Lung microvascular endothelial cell (primary cell): Measurements from ENCODE around the gene FSCN2. TPM values are rescaled to one million over a fixed set of nuclear protein-coding genes. Genes with fewer than 3 reads are reported as not detected.

Experiments
- DNase-seq, 2 donors: peaks; one replicate each; pipeline versions ENCODE4 v3.0.0 to v3.0.0-alpha.2; 2010; ENCODE audit warnings: low read depth in 2 of 2
- total RNA-seq: library from RNA; depleted of rRNA; stranded (reverse); fragments of >200 nt; gene quantifications from 2 replicates; pipeline ENCODE4 v1.2.1, GENCODE V29; 2014

Gene FSCN2
- total RNA-seq, 1 donor from 2014 or later: 0.20 TPM

DNA sequence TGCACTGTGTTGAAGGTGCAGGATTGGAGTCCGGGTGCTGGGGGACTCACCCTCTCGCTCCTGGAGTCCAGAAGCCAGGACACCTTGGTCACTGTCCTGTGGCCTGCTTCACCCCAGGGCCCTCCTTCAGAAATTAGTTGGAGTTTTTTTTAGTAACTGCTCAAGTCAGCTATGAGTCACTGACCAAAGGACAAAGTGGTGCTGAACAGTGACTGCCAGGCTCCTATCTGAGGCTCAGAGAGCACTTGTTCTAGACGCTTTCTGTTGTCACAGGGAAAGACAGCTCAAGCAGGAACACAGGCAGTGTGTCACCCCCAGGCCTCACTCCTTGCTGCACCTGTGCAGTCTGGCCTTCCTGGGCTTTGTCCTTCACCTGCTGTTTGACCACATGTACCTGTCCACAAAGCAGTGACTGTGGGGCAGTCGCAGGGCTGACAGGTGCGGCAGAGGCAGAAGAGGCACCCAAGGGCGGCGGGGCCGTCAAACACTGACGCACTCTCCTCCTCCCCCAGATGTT is 28.1 kb downstream of the FSCN2 start:
- DNase-seq: peak in 1 of 2 donors; percentile 39

DNA sequence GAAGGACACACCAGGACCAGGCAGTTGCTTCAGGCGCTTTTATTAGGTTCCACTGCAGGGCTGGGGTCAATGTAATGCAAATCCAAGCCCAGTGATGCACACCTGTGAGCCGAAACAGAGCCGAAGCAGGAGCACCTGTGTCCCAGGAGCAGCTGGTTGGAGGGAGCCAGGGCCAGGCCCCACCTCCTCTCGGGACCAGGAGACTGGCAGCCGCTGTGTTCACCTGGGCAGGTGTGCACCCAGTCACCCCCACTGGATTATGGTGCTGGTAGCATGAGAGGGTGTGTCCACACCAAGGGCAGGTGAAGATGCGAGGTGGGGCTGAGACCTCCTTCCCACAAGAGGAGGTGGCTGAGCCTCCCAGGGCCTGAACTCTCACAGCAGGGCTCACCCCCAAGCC is 28.7 kb downstream of the FSCN2 start:
- DNase-seq: no peak

DNA sequence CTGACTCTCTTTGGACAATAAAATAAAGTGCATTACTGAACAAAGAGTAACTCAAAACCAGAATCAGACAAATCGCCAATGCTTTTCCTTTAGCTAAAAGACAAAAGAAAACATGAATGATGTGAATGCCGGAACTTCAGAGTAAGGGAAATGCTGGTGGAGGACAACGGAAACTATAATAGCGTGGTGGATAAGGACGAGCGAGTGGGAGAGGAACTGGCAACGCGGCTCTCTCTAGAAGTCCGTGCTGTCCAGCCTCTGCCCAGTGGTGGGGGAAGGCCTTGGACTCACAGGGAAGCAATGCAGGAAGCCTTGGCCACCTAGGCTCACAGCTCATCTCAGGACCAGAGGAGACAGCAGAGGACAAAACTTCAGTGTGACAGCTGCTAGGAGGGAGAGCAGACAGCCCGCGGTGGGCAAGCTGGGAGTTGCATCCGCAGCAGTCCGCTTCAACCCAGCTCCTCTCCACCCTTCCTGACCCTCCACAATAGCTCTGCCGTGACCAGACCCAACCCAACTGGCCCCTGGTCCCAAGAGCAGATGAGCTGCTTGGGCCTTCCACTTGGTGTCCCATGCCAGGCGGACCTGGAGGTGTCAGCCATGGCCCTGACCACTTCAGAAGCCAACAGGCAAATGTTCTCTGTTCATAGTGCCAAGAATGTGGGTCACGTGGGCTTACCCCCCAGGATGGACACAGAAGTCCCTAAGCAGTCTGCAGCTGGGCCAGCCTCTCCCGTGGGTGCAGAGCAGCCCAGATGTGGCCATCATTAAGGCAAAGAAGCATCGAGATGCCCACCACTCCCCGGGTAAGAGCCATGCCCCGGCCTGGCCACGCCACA is 29.3 kb downstream of the FSCN2 start:
- peak in 1 of 2 donors; percentile 74 for DNase-seq

DNA sequence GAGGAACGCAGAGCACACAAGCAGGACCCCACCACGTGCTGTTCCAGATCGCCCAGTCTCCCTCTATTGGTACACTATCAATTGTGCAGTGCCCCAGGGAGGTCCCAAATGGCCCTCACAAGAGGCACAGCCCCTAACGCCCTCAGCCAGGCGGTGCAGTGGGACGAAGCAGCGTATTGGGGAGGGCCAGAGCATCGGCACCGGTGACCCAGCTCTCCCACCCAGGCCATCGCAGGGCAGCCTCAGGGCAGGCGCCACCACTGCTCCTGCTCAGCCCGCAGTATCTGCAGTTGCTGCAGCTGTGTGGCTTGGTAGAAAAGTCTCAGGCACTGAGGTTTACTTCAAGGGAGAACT is 29.9 kb downstream of the FSCN2 start:
- no peak for DNase-seq

DNA sequence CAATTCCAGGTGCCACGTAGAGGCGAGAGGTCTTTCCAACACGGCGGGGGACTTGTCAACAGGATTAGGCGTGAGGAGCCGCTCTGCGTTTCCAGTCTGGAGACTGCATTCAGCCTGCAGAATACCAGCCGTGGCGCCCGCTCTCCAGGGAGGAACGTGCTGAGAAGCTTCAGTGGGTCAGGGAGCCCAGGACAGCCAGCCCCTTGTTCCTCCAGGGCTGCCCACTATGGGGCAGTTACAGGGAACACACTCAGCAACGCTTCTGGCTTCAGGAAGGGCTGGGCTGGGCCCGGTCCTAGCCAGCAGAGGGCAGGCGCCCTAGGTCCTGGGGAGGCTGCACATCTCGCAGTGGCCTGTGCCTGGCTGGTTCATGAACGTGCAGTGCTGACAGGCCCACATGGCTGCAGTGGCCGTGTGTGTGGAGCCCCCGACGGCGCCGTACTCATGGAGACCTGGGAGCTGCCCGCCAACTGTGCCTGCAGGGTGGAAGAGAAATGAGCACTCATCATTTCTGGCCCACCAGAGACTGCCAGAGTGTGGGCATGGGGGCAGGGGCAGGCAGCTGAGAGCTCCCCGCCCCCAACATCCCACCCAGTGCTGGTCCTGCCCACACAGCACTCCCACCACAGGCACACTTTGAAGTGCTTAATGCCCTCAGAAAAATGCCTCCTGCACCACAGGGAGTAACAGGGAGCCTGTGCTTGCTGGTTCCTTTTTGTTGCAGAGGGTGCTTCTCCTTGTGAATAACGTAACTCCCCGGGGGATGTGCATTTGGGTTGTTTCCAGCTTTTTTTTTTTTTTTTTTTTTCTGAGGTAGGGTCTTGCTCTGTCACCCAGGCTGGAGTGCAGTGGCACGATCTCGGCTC is 31.0 kb downstream of the FSCN2 start:
- DNase-seq: peak; percentile 36 to 45

DNA sequence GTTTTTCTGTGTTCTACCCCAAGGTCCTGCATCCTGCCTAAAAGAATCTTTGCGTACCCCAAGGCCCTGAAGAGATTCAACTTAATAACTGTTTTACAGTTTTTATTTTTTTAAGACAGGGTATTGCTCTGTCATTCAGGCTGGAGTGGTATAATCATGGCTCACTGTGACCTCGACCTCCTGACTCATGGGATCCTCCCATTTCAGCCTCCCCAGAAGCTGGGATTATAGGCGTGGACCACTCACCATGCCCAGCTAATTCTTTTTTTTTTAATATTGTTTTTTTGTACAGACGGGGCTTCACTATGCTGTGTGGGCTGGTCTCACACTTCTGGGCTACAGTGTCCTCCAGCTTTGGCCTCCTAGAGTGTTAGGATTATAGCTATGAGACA is 33.3 kb downstream of the FSCN2 start:
- peak in 1 of 2 donors; percentile 68 for DNase-seq

DNA sequence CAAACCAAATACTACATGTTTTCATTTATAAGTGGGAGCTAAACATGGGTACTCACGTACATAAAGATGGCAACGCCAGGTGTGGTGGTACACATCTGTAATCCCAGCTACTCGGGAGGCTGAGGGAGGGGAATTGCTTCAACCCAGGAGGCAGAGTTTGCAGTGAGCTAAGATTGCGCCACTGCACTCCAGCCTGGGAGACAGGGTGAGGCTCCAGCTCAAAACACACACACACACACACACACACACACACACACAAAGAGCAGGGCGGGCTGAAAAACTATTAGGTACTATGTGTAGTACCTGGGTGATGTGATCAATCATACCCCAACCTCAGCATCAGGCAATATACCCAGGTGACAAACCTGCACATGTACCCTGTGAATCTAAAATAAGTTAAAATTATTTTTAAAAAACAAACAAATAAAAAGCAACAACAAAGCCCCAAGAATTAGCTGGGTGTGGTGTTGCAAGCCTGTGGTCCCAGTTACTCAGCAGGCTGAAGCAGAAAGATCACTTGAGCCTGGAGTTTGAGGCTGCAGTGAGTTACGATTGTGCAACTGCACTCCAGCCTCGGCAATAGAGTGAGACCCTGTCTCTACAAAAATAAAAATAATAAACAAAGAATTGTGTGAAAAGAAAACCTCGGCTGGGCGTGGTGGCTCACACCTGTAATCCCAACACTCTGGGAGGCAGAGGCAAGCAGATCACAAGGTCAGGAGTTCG is 35.8 kb downstream of the FSCN2 start:
- no peak for DNase-seq

DNA sequence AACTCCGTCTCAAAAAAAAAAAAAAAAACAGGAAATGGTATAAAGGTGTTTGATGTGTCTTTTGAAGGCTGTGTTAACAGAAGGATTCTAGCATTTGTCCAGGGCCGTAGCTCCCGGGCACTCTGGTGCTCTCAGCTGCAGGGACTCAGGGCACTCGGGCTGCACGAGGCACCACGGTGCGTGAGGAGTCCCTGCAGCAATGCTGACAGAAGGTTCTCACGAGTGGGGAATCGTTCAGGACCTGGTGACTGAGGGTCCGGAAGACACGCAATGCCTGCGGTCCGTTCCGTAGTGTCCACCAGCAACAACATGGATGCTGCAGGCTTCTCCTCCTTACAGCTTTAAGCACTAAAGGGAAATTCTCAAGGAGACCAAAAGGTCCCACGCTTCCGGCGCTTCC is 36.6 kb downstream of the FSCN2 start:
- DNase-seq: no peak

DNA sequence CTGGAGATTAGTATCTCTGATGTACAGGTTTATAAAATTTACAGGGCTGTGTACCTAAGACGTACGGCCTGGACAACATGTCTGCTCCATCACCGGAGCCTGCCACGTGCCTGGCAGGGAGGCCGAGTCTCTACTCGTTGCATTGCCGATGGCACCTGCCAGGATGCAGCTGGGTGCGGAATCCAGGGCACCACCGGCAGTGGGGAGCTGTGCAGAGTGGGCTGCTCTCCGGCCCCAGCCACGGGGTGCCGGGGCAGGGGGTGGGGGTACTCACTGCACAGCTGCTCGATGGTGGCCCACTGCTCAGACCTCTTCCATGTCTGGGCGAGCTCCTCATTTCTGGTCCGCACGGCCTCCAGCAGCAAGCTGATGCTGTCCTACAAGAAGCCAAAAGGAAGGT is 37.1 kb downstream of the FSCN2 start:
- no peak for DNase-seq

DNA sequence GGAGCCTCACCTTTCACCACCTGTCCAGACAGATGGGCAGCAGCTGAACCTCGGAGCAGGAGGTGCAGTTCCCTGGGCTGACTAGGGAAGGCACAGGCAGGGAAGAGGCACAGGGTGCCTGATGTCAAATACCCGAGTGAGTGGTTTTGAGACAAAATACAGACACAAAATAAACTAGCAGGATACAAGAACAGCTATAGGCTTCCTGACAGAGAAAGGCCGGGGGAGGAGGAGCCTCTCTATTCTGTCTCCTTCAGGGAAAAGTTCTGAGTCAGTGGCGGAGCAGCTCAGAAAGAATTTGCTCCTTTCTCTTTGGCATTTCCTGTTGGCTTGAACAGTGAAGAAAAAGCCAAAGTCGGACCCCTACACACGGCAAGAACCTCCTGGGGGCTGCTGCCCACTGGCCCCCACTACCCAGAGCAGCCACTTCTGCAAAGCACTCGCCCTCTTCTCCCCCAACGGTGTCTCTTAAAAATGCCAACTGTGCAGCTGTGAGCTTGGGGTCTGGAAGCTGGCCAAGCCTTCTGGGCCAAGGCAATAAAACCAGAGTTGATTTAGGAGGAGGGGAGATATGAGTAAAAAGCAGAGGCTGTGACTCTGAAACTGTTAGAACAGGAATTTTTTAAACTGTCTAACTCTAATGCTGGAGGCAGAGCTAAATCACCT is 38.4 kb downstream of the FSCN2 start:
- DNase-seq: peak; percentile 81 to 92

DNA sequence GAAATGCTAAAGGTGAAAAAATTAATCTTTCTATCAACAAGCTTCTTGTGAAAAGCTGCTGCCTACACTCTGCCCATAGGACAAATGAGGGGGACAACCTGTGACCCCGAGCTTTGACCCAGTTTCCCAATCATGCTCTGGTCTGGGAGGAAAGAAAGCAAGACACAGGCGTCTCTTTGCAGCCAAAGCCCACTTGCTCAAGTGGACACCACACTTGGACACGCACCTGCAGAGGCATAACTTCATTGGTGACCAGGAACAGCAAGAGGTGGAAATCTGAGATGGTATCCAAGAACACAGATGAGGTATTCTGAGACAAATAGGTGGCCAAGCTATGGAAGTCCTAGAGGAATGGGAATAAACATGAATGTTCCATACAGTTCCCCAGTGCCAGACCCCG is 39.0 kb downstream of the FSCN2 start:
- no peak for DNase-seq

DNA sequence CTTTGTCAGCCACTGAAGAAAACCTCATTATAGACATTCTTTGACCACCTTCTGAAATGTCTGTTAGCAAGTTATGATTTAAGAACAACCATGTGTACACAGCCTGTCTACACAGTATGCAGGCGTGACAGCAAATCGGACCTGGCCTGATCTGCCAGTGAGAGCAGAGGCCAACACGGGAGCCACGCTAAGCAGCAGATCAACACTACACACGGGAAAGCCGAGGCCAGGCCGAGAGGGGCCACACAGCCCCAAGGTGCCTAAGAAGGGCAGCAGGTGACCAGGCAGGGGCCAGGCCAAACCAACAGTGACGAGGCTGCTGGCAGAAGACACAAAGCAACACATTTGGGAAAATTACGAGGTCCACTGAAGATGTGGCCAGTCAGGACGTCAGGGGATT is 40.2 kb downstream of the FSCN2 start:
- DNase-seq: no peak

DNA sequence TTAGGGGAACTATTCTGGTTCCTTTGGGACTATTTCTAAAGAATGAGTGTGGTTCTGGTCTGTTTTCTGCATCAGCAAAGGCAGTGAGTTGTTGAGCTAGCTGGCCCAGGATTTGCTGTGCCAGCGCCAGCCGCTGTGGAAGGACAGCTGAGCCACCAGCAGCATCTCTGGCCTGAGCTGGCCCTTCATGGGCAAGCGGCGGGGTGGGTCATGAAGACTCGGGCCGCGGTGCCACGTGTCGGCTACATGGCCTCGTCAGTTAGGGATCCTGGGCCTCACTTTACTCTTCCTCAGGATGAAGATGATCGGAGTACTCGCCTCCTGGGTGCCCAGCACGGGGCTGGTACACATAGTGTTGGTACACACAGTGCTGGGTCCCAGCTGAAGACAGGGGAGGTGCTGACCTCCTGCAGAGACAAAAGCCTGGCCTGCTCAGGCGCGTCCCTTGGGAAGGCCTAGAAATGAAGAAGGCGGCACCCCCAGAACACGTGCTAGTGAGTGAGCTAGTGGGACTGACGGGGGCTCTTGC is 41.9 kb downstream of the FSCN2 start:
- no peak for DNase-seq

DNA sequence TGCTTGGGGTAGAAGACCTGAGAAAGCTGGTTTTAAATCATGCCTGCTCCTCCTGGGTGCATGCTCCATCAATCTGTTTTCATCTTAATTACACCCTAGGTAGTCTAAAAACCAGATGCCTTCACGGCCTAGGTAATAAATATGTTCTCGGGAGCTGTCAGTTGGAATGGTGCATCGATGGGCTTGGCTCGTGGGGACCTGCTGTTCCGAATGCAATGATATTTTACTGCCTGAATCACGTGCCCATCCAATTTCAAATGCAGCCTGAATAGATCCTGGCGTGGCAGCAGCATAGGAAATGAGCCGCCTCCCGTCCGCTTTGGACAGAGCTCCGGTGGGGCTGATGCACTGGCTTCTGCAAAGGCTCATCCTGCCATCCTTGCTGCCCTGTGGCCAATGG is 42.8 kb downstream of the FSCN2 start:
- DNase-seq: no peak

DNA sequence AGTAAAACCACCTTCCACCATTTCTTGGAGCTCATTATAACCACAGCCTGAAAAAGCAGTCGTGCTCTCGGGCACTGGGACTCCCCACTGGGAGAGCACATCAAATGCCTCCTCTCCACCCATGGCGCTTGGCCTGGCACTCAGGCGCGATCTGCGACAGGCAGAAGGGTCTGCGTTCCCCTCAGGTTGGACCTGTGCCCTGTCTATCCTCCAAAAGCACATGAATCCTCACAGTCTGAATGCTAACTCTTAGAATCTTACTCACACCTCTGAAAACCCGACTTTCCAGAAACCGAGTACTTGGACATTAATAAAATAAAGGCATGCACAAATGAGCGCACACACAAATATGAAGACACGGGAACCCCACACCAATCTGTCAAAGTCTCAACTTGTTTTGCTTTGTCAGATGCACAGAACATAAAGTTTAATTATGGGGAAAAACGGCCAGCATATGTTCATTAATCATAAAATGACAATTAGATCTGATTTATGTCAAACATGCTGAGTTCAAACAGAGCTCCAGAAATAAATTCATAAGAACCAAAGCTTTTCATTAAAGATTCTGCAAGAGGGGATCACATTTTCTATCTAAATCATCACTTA is 44.5 kb downstream of the FSCN2 start:
- no peak for DNase-seq

DNA sequence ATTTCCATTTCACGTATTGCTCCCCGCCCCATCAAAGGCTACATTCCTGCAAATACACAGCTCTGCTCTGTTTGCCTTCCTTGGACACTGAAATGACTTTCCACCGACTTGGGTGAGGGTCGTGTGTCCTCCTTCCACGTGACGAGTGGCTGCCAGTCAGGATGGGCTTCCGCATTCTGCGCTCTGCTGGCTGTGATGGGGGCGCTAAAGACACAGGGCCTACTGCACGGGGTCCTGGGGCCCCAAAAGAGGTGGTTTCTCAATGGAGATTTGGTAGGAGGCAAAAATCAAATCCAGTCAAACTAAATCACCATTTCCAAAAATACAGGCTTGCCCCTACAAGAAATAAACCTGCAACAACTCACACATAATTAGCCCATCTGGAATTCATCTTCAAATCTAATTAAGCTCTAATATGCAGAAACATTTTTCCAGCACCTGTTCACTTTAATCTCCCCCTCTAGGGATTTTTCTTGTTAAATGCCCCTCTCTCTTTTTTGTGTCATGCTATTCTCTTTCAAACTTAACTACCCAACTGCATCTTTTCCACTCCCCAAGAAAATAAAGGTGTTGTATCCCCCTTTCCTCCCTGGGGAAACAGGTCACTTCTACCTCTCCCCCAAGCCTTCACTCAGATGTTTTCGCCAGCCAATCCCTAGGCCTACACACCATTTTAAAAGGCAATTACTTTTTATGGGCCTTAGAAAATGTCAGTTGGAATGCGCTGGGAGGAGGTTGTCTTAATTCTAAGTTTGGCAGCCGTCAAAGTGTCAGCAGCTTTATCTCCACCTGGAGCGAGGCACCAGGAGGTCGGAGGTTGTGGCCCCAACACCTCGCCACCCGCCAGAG is 45.8 kb downstream of the FSCN2 start:
- DNase-seq: no peak

DNA sequence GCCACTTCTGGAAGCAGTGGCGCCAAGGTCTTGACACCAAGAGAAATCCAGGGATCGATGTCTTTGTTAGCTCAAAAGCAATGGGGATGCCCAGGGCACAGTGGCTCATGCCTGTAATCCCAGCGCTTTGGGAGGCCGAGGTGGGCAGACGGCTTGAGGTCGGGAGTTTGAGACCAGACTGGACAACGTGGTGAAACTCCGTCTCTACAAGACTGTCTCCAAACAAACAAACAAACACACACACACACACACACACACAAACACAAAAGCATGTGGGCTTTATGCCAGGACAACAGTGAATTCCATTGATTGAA is 46.4 kb downstream of the FSCN2 start:
- no peak for DNase-seq

DNA sequence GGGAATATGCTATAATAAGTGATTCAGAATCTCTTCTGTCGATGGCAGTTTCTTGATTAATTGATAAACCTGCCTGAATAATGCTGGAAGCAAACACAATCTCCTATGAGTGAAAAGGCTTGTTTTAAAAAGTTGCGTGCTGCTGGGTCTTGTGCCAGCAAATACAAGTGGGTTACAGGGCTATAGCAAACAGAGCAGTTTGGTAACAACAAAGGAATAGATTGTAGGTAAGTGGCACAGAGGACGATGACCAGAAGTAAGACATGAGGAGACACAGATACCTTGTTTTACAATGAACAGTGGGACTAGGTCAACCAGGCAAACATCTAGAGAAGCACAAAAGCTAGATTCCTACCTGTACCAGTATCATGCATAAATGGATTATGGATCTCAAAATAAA is 47.7 kb downstream of the FSCN2 start:
- no peak for DNase-seq

DNA sequence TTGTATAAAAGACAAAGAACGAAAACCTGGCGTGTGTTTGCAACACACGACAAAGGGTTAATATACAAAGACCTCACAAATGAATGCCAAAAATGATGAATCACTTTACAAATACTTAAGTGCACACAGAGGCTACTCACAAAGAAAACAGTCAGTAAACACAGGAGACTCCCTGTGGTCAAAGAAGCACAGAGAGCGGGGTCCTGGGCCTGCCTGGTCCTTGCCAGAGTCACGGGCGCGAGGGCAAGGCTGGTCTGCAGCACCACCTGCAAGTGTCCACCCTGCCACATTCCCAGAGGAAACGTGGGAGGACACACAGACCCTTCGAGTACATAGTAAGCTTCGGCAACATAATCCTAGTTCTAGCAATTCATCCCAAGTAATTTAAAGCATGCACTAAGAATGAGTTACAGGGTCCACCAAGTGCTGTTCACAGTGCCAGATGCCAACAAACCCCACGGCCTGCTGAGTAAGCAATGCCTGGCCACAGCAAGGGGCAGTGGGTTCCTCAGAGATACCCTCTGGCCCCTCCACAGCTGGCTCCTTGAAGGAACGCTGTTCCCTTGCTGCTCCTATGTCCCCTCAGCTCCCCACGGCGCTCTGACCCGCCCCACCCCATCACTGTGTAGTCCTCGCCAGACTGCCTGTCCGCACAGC is 48.6 kb downstream of the FSCN2 start:
- peak in 1 of 2 donors; percentile 78 for DNase-seq
